GM18502 (cell line): ENCODE data around the gene KIAA0513.

ENCODE experiments used
- ATAC-seq: cut with Tn5 transposase; IDR thresholded peaks from one replicate; pipeline ENCODE4 v1.9.1; 2021; ENCODE audit warnings: mild to moderate bottlenecking; ENCODE audit not compliant: unreplicated experiment, poor library complexity

The KIAA0513 gene

GRCh38 chr16:85003725-85004586, 23.6 kb upstream of the KIAA0513 start:
- no peak for ATAC-seq

GRCh38 chr16:85004587-85005205, 22.9 kb upstream of the KIAA0513 start:
- no peak for ATAC-seq

- ATAC-seq = no peak
Measured at GRCh38 chr16:85005285-85006069, 22.1 kb upstream of the KIAA0513 start.

- no peak for ATAC-seq
Measured at GRCh38 chr16:85006639-85007038, 21.0 kb upstream of the KIAA0513 start.

GRCh38 chr16:85007496-85008214, 19.9 kb upstream of the KIAA0513 start:
- no peak for ATAC-seq

GRCh38 chr16:85008271-85008670, 19.3 kb upstream of the KIAA0513 start:
- no peak for ATAC-seq

GRCh38 chr16:85010446-85010930, 17.1 kb upstream of the KIAA0513 start:
- no peak for ATAC-seq

GRCh38 chr16:85010931-85011845, 16.4 kb upstream of the KIAA0513 start, which contains the start of gene ZDHHC7:
ZDHHC7 (minus strand) TSS chr16:85011535; CDS start chr16:84990618, 20,917 bp downstream.
- ATAC-seq = peak; percentile 93

- ATAC-seq = no peak
Measured at GRCh38 chr16:85011846-85012284, 15.7 kb upstream of the KIAA0513 start.

- ATAC-seq = no peak
Measured at GRCh38 chr16:85014311-85014710, 13.3 kb upstream of the KIAA0513 start.

GRCh38 chr16:85015481-85016187, 12.0 kb upstream of the KIAA0513 start:
- ATAC-seq = no peak

GRCh38 chr16:85017151-85017550, 10.4 kb upstream of the KIAA0513 start:
- no peak for ATAC-seq

- ATAC-seq = no peak
Measured at GRCh38 chr16:85017633-85018032, 10.0 kb upstream of the KIAA0513 start.

- no peak for ATAC-seq
Measured at GRCh38 chr16:85018529-85019236, 8.9 kb upstream of the KIAA0513 start.

- no peak for ATAC-seq
Measured at GRCh38 chr16:85019659-85020245, 7.8 kb upstream of the KIAA0513 start.

GRCh38 chr16:85025781-85026653, 1.6 kb upstream of the KIAA0513 start:
- no peak for ATAC-seq
